Measurements from ENCODE around the gene GIPC1.
"Not testable (repeated sequence)": the region's sequence is repeated elsewhere in the genome, so short reads cannot be mapped to it uniquely, and the experiment has no call there.

The GIPC1 gene

GRCh38 chr19:14517446-14517839, 21.5 kb upstream of the GIPC1 start:
- DNase-seq, result no peak

- no peak for DNase-seq
These were observed 21.0 kb upstream of the GIPC1 start for GRCh38 chr19:14516746-14517438.

DNA sequence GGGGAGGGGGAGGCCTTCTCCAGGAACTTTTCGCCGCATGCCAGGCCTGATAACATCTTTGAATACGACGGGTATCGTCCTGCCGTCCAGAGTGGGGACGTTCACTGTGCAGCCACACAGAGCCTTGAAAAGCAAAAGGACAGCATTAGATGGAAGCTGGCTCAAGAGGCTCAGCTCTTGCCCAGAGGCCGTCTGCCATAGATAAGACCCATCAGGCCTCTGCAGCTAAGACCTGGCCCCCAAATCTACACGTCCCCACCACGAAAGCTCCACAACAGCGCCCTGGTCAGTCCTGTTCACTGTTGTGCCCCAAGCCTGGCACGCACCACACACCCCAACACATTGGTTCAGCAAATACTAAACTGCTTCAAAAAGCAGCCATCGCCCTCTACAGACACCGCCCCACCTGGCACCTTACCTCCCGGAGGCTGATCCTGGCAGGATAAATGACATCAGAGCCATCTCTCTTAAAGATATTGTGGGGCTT, 20.2 kb upstream of the GIPC1 start:
- no peak for DNase-seq

GRCh38 chr19:14515501-14516047, 19.6 kb upstream of the GIPC1 start:
- DNase-seq, result no peak

- no peak for DNase-seq
These were observed 18.4 kb upstream of the GIPC1 start for GRCh38 chr19:14514215-14514863.

DNA sequence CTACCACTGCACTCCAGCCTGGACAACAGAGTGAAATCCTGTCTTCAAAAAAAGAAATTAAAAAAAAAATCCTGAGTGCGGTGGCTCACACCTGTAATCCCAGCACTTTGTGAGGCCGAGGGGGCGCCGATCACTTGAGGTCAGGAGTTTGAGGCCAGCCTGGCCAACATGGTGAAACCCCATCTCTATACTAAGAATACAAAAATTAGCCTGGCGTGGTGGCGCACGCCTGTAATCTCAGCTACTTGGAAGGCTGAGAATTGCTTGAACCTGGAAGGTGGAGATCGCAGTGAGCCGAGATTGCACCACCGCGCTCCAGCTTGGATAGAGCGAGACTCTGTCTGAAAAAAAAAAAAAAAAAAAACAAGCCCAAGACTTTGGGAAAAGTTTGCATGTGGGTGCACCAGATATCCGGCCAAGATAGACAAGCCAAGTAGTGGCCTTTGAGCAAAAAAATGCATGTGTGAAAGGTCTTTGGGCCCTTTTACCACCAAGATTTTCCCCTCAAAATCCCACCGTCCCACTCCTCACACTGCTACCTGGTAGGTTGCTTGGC, 16.6 kb upstream of the GIPC1 start:
- DNase-seq, result no peak

DNA sequence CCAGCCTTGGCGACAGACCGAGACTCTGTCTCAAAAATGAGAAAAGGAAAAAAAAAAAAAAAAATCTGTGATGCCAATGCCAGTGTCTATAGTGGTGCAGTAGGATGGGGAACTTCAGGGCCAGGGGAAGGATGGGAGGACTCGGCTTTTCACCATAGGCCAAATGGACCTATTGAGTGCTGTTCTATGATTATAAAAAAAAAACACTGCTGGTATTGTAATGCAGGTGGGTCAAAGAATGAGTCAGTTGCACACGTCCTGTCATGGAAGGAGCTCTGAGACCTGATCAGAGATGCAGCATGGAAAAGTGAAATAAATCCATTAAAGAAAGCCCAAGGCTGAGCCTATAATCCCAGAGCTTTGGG, 15.3 kb upstream of the GIPC1 start:
- DNase-seq, result no peak

DNA sequence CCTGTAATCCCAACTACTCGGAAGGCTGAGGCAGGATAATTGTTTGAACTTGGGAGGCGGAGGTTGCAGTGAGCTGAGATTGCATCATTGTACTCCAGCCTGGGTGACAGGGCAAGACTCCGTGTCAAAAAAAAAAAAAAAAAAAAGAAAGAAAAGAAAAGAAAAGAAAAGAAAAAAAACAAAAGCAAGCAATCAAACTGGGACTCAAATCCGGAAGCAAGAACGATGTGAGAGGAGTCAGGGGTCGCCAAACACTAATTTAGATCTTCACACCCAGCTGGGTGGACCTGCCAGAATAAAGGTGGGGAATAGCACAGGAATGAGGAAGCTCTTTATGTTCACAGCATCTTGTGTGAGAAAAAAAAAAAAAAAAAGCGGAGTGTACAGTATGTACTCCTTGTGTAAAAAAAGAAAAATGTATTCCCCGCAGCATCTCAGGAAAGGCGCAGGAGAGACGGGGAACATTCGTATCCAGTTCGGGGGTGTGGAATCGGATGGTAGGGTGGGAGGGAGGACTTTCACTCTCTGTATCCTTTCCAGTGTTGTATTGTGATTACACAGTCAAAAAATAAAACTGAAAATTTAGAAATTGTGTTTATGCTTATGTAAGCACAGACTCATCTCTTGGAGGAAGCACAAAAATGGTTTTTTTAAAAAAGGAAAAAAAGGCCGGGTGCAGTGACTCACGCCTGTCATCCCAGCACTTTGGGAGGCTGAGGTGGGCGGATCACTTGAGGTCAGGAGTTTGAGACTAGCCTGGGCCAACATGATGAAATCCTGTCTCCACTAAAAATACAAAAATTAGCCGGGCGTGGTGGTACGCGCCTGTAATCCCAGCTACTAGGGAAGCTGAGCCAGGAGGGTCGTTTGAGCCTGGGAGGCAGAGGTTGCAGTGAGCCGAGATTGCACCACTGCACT, 14.6 kb upstream of the GIPC1 start:
- DNase-seq, result no peak

DNA sequence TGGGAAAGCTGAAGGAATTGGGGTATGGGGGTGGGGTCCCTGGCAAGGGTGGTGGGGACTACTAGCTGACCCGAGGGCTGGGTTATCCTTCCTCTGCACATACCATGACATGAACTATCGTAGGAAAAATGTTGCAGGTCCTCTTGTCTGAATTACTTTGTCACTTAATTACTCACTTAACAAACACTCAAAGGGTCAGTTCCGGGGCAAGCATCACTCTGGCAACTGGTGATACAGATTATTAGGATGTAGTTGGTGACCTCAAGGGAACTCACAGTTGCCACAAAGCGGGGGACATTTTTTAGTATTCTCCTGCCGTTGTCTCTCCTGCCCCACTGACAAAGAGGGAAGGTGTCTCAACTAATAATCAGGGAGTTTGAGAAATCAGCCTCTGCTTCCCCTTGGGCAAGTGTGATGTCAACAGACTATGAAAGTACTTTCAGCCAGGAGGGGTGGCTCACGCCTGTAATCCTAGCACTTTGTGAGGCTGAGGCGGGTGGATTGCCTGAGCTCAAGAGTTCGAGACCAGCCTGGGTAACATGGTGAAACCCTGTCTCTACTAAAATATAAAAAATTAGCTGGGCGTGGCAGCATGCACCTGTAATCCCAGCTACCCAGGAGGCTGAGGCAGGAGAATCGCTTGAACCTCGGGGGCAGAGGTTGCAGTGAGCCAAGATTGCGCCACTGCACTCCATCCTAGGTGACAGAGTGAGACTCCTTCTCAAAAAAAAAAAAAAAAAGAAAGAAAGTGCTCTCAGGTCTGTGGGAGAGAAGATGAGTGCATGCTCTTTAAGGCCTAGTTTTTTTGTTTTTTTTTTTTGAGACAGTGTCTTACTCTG, 12.0 kb upstream of the GIPC1 start:
- no peak for DNase-seq

DNA sequence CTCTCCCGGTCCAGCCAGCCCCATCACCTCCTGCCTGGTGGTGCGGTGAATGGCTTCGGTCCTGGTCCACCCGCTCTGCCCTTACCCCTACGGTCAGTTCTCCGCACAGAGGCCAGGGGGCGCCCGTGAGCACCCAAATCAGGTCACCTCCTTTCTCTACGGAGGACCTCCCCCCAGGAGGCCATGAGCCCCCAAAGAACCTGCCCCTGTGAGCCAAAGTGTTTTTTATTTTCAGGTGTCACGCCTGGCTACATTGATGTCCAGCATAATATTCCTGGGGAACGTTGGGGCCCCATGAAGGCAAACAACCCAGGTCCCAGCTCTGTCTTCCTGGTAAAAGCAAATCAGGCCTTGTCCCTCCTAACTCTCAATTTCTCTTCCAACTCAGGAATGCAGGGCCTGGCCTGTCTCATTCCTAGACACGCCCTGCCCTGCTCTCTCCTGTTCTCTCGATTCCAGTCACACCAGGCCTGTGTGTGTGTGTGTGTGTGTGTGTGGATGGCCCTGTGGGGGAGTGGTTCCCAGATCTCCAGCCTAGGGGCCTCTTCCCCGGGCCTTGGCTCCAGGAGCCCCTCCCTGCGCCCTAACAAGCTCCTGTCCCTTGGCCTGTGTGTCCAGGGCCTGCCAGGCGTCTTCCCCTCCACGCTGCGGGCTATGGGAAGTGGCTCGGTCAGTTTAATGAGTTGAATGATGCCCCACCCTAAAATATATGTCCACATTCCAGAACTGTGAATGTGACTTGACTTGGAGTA, 9.7 kb upstream of the GIPC1 start:
- DNase-seq, result peak; percentile 82

DNA sequence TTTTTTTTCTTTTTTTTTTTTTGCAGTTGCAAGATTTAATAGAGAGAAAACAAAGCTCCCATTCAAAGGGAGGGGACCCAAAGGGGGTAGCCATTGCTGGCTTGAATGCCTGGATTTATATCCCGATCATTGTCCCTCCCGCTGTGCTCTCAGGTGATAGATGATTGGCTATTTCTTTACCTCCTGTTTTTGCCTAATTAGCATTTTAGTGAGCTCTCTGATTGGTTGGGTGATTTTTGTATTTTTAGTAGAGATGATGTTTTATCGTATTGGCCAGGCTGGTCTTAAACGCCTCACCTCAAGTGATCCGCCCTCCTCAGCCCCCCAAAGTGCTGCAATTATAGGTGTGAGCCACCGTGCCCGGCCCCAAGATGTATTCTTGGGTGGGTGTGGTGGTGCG, 8.6 kb upstream of the GIPC1 start:
- not testable (repeated sequence) for DNase-seq

DNA sequence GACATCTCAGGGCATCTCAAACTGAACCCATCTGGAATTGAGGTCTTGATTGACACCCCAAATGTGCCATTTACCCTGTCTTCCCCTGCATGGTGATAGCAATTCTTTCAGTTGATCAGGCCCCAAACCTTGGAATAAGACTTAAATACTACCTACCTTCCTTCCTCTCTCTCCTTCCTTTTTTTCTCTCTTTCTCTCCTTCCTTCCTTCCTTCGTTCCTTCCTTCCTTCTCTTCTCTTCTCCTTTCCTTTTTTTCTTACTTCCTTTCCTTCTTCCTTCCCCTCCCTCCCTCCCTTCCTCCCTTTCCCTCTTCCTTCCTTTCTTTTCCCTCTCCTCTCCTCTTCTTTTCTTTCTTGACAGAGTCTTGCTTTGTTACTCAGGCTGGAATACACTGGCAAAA, 7.4 kb upstream of the GIPC1 start:
- no peak for DNase-seq

- DNase-seq, result no peak
These were observed 6.6 kb upstream of the GIPC1 start for GRCh38 chr19:14502334-14503092.

- no peak for DNase-seq
These were observed 1.4 kb upstream of the GIPC1 start for GRCh38 chr19:14497228-14497921.

DNA sequence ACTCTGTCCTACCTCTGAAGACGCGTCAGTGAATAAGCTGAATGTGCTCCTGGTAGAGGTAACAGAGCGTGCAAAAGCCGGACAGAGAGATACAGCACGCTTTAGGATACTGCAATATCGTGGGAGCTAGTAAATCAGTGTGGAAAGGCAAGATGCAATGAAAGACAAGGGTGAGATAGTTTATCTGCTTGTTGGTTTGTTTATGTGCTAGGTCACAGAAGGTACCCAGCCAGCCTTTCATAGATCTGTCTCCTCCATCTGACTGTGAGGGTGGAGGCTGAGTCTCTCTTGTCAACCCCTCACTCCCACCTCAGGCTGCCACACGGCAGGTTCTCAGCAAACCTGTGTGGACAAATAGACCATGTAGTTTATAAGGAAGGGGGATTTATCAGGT, 904 bp upstream of the GIPC1 start:
- no peak for DNase-seq

DNA sequence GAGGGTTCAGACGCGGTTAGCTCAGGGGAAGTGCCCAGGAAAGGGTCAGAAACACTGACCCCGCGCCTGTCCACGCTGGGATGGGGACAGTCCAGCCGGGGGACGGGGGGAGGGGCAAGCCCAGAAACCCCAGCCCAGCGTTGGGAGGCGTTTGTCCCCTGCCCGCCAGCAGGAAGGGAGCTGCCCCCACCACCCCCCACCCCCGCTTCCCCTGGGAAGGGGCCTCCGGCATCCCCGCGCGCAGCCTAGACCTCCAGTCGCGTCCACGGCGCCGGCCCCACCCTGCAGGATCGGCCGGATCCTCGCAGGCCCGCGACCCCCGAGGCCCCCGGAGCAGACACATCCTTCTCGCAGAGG, 277 bp downstream of the GIPC1 start:
- DNase-seq, result no peak

DNA sequence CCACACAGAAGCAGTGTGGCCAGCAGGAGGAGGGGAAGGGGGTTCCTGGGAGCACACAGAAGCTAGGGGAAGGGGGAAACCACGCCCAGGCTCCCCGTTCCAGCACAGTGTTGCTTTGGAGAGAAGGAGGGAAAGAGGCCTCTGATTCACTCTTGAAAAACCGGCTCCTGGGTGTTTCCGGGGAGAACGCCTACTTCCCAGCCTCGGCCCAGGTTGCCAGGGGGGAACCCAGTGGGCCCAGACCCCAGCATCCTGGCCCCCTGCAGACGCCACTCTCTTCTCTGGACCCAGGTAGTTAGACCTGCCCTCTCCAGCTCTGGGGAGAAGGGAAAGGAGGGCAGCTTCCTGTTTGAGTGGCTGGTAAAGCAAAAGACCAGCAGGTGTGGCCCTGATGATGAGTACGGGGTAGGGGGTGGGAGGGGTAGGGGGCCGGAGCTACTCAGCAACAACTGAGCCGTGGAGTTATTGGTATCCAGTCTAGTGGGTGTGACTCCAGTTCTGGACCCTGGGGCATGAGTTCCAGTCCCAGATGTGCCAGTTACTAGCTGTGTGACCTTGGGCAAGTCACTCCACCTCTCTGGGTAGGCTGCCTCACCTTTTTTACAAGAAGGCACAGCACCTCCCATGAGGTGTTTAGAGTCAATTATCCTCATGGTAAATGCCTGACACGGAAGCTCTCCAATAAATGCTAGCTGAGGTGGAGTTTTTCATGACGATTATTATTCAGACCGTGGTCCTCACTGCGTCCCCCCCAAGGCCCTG, 836 bp downstream of the GIPC1 start:
- no peak for DNase-seq

DNA sequence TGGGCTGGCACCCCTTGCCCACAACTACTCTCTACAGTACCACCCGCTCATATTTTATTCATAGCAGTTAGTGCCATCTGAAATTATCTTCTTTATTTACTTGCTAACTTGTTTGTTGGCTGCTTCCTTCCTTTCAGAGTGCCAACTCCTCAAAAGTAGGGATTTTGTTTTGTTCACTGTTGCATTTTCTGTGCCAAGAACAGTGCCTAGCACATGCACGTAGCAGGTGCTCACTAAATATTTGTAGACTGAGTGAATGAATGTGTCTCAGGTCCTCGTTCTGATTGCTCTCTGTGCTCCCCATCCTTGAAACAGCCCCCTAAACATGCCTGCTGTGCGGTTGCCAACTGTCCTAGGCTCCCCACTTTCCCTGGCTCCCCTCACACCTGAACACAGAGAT, 1.5 kb downstream of the GIPC1 start:
- DNase-seq, result no peak

DNA sequence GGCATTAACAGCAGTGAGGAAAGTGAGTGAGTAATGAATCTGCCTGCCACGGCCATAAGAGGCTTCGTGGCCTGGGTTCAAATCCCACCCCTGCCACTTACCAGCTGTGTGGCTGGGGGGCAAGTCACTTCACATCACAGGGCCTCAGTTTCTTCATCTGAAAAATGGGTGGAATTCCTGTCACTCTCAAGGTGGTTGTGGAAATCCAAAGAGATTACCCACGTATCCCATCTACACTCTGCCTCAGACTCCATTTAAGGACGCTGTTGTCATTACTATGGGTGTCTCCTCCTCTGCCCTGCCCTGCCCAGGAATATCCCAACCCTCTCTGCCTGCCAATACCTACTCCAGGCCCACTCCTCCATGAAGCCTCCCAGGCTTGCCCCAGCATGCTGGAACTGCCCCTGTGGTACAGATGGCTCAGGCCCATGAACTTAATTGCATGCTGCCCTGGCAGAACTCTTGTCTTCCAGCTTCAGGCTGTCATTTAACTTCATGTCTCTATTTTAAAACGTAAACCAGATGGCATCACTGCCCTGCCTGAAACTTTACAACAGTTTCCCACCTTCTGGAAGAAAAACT, 3.1 kb downstream of the GIPC1 start:
- DNase-seq, result no peak

Data from activated CD4-positive, alpha-beta T cell treated with anti-CD3 and anti-CD28 coated beads, Interleukin-2, amount 50 U/mL, for 16 hours (primary cell).